HG03378 (cell line): ENCODE data around the gene PPP4C.
"Not testable (repeated sequence)": the region's sequence is repeated elsewhere in the genome, so short reads cannot be mapped to it uniquely, and the experiment has no call there.

Experiments used
- ATAC-seq: cut with Tn5 transposase; IDR thresholded peaks from one replicate; pipeline ENCODE4 v1.9.1; 2021; ENCODE audit warnings: mild to moderate bottlenecking, moderate library complexity; ENCODE audit not compliant: unreplicated experiment

Gene PPP4C

GRCh38 chr16:30095166-30096078, 19.6 kb downstream of the PPP4C start:
- no peak for ATAC-seq

- ATAC-seq, result no peak
These were observed 20.5 kb downstream of the PPP4C start, which contains the start of gene YPEL3 for GRCh38 chr16:30096105-30096861. Gene YPEL3, minus strand, starts transcription at chr16:30096213. Its CDS starts 731 bp downstream, at chr16:30095482.

- ATAC-seq, result no peak
These were observed 21.2 kb downstream of the PPP4C start for GRCh38 chr16:30096862-30097563.

DNA sequence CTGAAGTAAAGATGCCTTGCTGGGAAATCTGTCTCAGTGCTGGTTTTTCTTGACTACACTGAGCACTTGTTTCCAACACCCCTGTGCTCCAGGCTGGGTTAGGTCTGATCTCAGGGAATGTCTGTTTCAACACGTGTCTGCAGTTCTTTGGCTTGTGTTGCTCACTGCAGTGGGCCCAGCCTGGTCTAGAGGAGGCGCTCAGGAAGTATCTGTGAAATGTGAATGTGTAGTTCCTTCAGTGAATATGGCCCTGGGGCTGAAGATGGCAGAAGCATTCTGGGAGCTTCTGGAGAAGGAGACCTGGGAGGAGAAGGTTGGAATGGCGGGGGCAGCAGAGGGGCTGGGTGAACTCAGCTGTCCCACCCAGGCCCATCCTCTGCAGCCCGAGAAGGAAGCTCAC, 28.3 kb downstream of the PPP4C start:
- ATAC-seq, result no peak

DNA sequence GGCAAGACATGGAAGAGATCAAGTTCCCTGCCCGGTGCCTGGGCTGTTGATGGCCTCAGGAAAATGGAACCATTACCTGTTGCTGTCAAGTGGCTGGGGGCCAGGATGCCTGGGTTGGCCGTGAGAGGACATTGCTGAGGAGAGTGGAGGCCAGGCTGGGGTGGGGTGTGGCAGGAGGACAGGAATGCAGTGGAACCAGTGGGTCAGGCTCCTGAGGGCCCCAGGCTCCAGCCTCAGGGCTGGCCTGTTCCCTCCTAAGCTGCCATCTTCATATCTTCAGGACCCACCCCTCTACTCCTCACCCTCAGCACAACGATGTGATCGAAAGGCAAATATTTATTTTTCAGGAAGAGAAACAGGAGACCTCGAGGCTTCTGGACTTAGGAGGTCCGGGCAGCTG, 28.7 kb downstream of the PPP4C start:
- no peak for ATAC-seq

- no peak for ATAC-seq
These were observed 32.5 kb downstream of the PPP4C start for GRCh38 chr16:30108059-30108850.

- no peak for ATAC-seq
These were observed 34.9 kb downstream of the PPP4C start for GRCh38 chr16:30110661-30111060.

GRCh38 chr16:30112197-30113030, 36.6 kb downstream of the PPP4C start:
- no peak for ATAC-seq

DNA sequence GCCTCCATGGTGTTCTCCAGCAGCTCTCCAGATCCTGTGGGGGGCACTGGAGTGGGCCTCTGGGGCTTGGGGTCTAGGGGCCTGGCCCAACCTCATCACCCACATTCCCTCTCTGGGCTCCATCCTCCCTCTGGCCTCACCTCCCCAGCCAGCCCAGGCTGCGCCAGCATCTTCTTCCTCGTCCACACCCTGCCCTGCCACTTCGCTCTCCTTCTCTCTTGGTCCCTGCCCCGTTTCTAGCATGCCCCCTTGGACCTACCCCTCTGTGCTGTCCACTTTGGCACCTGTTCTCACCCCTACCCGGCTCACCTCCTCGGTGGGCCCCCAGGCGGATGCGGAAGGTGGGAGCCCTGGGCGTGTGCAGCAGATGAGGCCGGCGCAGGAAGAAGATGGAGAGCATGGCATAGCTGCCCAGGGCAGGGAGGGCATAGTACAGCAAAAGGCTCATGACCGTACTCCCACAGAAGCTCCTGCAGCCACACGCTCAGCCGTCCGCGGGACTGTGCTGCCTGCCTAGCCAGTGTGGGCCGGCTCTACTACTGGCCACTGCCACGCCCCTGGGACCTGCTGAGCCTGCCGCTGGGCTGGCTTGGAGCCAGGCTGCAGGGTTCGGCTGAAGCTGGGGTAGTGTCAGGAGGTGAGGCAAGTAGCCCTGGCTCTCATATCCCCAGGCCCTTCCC, 37.4 kb downstream of the PPP4C start, which contains the start of gene GDPD3:
Gene GDPD3, minus strand, starts transcription at position 507 of the 680 bp plus-strand sequence. Its CDS starts 59 bp downstream, at position 448.
- ATAC-seq, result no peak

- no peak for ATAC-seq
These were observed 38.0 kb downstream of the PPP4C start for GRCh38 chr16:30113711-30114333.

GRCh38 chr16:30114411-30114810, 38.6 kb downstream of the PPP4C start:
- no peak for ATAC-seq

DNA sequence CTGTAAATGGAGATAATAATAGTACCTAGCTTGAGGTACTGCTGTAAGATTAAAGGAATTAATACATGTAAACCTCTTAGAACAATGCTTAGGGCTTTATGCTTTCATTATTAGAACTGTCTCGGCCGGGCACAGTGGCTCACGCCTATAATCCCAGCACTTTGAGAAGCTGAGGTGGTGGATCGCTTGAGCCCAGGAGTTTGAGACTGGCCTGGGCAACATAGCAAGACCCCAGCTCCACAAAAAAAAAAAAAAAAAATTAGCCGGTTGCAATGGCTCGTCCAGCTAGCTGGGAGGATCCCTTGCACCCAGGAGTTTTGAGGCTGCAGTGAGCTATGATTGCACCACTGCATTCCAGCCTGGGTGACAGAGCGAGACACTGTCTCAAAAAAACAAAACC, 39.0 kb downstream of the PPP4C start:
- not testable (repeated sequence) for ATAC-seq

GRCh38 chr16:30115238-30115637, 39.4 kb downstream of the PPP4C start:
- no peak for ATAC-seq

GRCh38 chr16:30116291-30117207, 40.8 kb downstream of the PPP4C start:
- no peak for ATAC-seq

- no peak for ATAC-seq
These were observed 42.0 kb downstream of the PPP4C start for GRCh38 chr16:30117768-30118167.

GRCh38 chr16:30119428-30119827, 43.6 kb downstream of the PPP4C start:
- ATAC-seq, result no peak

- no peak for ATAC-seq
These were observed 44.7 kb downstream of the PPP4C start for GRCh38 chr16:30120340-30121105.
